Stimulated activated CD4-positive, alpha-beta T cell treated with anti-CD3 and anti-CD28 coated beads, Interleukin-15, amount 100 ng/mL, for 48 hours (primary cell): ENCODE measurements around the gene CORO6.
"Not testable (repeated sequence)": the region's sequence is repeated elsewhere in the genome, so short reads cannot be mapped to it uniquely, and the experiment has no call there.

Experiments used
- DNase-seq, 2 donors: peaks; one replicate each; pipeline ENCODE4 v3.0.0-alpha.2; 2020; ENCODE audit warnings: low read depth in 2 of 2

The CORO6 gene

DNA sequence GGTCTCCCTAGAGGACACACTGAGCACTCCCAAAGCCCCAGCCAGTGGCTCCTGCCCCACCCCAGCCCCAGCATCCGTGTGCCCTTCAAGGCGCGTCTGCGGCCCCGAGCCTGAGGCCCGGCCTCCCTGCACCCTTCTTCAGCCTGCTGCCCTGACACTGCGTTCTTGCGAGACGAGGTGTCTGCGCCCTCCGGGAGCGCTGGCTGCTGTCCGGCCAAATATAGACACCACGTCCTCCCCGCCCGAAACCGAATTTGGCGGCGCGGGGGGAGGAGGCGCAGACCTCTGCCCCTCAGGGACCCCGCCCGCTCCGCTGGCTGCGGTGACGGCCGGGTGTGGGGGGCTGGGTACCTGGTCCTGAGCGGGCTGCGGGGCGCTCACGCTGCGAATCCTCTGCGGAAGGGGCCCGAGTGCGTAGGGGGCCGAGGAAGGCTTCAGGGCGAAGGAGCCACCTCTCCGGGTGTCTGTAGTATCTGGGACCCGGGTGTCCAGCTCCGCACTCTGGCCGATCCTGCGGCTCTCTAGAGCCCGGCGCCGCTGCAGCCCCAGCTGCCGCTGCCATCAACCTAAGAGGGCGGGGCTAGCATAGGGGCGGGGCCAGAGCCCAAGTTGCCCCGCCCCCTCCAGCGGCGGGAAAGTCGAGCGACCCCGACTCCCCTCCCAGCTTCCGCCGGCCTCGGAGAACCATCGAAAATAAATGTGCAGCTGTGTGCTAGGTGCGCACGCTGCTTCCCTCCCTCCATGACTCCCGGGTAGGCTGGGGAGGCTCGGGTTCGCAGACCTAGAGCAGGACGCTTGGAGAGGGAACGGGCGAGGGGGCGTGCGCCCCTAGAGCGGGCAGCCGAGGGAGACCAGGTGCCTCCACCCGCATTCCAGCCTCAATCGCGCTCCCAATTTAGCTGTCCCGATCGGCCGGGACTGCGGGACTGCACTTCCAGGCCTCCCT lies at the start of gene CORO6:
Gene CORO6, minus strand, starts transcription at position 576 of the 946 bp plus-strand sequence. CDS start 1,491 bp downstream, outside the sequence.
- DNase-seq, result peak in 1 of 2 donors; percentile 22

DNA sequence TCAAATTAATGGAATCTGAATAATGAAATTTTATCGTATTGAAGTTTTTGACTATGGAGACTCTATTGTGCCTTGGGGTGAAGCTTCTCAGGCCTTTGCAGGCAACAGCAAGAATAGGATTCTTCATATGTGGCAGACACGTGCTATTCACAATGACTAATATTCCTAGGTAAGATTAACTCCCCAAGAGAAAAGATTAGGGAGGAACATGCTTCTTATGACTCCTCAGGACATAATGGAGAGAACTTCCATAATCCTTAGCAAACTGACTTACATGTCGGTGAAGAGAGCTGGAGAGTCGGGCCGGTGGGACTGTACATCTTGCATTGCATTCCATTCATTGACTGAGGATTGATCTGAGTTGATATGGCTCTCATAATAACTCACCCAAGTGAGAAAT lies 48.9 kb upstream of the CORO6 start:
- DNase-seq, result no peak

DNA sequence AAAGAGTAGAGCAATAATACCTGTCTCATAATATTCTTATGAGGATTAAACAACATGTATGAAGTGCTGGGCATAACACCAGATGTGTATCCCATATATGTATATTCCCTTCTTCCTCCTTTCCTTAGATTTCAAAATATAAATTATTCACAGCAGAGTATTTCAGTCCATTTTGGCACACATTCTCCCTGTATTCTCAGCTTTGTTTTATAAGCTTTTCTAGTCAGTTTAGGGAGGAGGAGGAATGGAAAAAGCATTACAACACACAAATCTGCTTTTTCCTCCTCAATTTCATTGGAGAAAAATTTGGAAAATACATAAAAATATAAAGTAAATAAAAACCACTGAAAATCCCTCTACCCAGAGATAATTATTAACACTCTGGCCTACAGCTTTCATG lies 46.6 kb upstream of the CORO6 start:
- no peak for DNase-seq

DNA sequence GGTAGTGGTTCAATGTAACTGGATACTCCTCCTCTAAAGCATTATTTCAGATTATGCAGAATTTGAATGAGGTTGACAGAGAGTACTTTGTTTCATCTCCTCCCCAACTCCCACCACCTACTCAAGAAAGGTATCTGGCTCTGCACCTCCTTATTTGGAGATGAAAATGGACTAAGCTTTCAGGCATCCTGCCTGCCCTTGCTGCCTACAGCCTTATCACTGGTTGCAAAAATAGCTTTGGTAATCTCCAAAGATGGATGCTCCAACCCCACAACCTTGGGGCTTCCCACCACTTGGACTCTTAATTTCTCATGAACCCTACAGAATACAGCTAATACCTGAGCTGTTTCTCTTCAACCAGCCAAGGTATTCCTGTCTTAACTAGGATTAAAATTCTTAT lies 45.3 kb upstream of the CORO6 start:
- DNase-seq, result no peak

DNA sequence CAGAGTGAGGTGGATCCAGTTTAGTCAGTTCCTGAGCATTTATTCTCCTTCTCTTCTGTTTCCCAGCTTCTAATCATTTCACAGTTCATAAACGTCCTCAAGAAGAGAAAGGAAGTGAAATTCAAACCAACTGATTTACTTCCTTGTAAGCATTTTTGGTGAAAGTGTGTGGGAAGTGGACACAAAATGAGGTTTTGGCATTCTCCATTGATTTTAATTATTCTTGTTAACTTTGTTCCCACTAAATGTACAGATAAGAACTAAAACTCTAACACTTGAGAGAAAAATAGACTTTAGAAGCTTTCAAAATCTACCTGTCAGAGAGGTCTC lies 42.7 kb upstream of the CORO6 start:
- no peak for DNase-seq

DNA sequence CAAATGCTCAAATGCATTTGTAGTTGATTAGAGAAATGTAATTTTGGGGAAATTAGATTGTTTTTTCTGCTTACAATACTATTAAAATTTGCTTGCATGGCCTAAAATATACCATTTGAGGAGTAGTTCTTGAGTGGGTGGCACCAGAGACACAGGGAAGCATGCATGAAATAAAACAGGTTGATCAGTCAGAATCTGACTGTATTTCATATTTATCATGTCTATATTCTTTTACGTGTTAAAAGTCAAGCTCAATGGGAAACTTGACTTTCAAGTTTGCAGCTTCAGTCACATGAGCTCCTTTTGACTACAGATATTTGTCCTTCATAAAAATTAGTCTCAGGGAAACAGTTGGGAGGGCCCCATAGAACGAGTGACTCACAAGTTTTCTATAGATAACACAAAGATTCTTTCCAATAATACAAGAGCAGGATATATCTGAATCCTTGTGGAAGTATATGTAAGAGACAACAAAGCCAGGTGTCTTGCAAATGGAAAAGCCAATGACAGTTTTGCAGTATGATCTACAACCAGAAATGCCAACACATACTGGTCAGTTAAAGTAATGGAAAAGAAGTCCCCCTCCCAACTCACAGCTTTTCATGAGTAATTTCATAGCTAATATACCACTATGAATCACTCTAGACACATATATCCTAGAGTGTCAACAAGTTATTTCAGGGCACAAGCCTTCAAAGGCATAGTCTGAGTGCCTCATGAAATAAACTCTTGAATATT lies 42.2 kb upstream of the CORO6 start:
- DNase-seq, result no peak

DNA sequence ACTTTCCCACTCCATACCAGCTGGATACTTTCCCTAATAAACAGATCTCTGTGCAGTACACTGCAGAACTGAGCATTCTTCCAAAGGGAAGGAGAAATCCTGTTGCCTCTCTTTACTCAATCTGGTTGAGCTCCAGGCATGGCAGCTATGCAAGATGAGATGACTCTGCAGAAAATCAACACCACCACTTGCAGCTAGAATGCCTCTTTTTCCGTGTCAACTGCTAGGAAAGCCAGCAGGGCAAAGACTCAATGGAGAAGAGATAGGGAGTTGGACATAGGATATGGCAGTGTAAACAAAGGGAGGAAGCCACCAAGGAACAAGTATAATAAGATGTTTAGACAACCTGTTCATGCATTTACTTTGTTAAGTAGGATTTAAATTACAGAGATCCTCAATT lies 40.4 kb upstream of the CORO6 start:
- no peak for DNase-seq

DNA sequence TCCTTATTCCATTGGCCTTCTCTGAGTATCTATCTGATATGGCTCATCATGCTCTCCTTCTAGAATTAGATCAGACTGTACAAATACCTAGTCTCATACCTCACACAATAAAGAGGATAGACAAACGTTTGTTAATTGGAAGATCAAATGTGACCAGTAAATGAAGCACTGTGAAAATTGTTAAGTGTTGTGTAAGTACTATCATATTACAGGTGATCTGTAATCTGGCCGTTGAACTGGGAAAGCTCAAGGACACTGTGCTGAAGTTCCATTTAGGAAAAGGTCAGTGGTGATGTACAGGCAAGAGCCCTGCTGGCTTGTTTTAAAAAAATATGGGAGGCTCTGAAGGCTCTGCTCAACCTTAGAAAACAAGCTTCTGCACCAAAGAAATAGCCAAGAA lies 38.5 kb upstream of the CORO6 start:
- DNase-seq, result no peak

DNA sequence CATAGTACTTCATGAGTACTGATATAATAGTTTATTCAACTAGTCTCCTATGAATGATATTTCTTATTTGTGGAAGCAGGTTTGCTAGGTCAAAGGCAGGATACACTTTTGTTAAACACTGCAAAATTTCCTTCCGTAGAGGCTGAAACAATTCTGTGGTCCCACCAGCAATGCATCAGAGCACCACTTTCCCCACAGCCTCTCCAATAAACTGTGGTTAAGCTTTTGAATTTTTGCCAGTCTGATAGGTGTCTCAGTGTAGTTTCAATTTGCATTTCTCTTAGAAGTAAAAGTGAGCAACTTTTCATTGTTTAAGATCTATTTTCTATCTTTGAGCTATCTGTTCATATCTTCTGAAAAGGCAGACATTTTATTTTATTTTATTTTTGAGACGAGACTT lies 36.4 kb upstream of the CORO6 start:
- no peak for DNase-seq

DNA sequence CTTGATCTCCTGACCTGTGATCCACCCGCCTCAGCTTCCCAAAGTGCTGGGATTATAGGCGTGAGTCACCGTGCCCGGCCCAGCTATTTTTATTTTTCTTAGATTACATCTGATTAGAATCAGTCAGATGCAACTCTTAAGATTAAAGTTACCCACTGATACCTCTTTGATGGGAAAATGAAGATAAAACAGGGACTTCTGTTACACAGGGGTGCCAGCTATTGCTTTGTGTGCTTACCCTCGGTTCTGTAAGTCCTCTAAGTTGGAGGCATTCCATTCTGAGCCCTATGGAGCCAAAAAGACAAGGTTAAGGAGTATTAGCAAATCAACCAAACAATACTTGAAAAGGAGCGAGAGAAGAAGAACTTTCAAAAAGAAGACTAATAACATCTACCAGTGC lies 32.6 kb upstream of the CORO6 start:
- DNase-seq, result no peak

DNA sequence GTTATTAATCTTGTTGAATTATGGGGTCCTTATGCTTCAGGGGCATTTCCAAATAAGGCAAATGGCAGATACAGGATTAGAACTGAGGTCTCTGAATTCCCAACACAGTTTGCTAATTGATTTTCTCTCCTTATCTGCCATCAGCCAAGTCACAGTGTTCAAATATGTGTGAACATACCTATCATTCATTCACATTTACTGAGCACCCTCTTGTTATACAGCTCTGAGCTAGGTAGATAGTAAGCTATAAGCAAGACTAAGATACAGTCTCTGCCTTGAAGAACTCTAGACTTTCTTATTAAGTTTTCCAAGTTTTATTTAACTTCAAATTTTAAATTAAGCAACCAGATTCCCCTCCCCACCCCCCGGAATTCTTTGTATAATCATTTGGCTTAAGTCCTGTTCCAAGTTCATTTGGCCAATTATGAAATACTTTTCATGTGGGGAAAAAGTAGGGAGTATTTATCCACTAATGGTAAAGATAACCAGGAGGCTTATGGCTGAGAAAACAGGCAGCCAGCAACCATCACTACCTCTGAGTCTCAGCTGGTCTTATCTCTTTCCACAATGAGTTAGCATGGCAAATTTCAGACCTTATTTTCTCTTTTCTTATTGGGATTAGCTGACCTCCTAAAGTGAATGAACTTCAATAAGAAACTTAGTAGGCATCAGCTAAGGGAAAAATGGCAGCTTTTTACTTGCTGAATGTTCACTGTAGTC lies 31.4 kb upstream of the CORO6 start:
- DNase-seq, result no peak

DNA sequence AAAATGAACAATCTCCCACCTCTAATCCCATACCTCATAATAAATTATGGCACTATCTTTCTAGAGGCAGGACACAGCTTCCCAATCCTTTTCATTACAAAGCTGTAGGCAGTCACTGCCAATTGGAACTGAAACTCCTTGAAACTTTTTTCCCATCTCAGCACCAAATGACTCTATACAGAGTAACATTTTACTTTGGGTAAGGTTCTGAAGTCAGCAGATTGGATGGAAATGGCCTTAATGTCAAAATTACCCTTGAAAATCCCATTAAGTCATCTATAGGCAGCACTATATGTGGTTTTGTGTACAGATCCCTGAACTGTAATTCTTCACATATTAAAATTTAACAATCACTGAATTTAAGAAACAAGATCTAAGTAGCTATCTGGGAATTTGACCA lies 30.3 kb upstream of the CORO6 start:
- DNase-seq, result no peak

DNA sequence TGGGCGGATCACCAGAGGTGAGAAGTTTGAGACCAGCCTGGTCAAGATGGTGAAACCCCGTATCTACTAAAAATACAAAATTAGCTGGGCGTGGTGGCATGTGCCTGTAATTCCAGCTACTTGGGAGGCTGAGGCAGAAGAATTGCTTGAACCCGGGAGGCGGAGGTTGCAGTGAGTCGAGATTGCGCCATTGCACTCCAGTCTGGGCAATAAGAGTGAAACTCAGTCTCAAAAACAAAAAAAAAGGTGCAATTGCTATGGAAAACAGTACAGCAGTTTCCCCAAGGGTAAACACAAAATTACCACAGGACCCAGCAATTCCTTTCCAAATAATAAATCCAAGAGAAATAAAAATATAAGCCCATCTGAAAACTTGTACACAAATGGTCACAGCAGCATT lies 29.2 kb upstream of the CORO6 start:
- DNase-seq, result not testable (repeated sequence)

DNA sequence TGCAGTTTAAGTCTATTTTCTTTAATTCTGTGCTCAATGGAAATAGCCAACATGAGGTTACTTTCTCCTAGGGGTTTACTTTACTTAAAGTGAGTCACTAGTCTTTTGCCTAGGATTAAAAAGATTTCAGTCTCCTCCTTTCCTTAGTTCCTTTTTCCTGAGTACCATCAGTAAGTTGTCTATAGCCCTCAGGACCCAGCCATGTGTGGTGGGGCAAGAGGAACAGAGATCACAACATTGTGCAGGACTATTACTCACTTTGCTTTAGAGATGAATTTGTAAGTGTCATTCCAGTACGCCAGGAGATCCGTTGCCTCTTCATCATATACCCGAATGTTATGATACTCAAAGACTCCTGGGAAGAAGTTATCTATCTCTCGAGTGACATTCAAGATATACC lies 27.7 kb upstream of the CORO6 start:
- DNase-seq, result no peak

DNA sequence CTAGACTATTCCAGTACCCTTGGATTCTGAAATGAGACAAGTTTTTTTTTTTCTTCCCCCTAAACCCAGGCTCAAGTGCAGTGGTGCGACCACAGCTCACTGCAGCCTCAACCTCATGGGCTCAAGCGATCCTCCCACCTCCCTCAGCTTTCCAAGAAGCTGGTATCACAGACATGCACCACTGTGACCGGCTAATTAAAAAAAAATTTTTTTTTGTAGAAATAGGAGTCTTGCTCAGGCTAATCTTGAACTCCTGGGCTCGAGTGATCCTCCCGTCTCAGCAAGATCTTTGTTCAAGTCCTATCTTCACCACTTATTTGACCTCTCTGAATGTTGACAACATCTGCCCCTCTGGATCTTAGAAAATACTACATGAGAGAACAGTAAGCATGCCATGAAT lies 26.6 kb upstream of the CORO6 start:
- no peak for DNase-seq

DNA sequence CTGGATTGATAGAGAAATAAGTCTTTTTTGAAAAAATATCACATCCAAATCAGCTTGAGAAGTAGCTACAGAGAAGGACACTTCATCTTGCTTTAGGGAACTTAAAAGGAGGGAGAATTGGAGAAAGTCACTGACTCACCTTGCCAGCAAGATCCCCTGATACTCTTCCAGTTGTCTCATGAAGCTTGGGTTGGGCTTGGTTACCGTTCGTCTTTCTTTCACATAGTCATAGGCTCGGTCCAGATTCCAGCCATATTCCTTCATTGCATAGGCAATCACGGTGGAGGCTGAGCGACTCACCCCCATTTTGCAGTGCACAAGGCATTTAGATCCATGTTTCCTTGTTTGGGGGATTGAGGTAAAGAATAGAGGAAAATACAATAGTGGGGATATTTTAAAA lies 25.3 kb upstream of the CORO6 start:
- DNase-seq, result no peak

DNA sequence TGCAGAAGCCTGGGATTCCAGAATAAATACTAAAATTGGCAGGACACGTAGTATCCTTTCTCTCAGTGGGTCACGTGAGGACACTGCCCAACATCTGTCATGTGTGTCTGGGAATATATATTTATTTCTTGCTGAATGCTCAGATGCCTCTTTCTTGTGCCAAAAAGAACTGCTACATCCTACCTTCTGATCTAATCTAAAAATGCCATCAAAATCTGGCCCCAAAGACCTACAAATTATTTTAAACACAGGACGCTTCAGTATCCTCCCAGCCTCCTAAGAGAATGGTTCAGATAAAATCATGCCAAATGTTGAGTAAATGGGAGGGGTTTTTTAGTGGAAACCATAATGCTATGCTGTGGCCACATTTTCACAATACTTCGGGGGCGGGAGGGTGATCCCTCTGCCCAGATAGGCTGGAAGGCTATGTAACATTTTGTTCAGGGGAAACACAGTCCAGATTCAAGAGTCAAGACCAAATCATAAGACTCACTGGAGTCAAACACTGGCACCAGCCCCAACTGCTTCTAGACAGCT lies 22.9 kb upstream of the CORO6 start:
- no peak for DNase-seq

DNA sequence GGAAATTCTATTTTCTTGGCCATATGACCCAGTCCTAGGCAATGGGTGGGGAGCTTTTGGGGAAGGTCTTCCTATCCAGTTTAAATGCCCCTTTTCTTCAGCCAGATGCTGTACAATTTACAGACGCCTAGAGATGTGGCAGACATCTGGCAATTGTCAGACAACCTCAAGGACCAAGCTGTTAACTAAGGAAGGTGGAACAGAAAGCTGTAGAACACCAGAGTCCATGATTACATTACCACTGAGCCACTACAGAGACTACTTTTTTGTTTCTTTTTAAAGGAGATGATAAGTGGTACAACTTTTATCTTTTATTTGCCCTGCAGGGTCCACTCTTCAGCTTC lies 21.1 kb upstream of the CORO6 start:
- no peak for DNase-seq

DNA sequence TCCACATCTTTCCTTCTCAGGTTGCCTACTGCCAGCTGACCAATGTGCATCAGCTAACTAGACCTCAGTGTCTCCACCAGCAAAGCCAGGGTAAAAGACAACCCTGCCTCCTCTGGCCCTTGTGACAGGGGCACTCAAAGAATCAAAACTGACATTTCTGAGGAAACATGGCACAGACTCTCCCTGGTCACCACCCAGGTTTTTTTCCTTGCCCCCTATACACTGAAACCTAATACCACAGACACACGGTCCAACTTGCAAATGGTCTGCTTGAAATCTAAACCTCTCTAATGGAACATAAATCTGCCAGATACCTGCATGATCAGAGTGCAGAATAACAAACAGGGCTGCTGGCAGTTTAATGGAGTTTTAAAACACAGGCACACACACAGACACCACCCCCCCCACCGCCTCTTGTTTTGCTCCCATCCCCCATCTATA lies 19.5 kb upstream of the CORO6 start:
- no peak for DNase-seq

DNA sequence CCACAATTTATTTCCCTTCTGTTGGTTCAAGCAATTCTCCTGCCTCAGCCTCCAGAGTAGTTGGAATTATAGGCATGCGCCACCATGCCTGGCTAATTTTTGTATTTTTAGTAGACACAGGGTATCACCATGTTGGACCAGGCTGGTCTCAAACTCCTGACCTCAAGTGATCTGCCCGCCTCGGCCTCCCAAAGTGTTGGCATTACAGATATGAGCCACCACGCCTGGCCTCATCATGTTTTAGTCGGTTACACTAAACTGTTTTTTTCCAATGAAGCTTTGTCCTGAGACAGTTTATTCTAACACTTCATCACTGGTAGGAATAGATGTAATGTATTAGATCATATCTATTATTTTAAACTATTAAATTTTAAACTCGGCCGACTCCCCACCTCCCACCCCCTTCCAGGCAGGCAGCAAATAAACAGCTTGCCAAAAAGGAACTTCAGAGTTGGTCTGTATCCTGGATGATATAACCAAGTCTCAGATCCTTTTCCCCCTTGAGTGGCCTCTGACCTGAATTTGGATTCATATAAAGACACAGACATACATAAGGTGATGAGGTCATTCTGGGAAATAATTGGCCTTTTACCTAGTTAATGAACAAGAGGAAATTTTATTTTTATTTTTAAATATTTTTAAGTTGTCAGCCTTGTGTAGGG lies 18.4 kb upstream of the CORO6 start:
- DNase-seq, result no peak

DNA sequence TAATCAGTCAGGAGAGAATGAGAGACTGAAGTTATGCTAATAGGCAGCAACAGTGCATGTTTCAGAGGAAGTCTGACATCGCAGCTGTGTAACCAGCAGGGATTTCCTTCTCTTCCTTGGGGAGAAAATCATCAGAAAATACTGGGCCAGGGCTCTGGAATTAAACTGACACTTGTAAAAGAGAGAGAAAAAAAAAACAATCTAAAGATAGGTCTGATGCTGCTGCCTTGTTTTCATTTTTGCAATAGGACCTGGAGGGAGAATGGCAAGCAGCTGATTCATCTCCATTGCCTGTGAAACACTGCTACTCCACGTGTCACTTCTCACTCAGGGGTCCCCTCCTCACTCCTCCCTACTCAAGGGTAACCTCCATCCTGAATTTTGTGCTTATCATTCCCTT lies 17.7 kb upstream of the CORO6 start:
- DNase-seq, result no peak

DNA sequence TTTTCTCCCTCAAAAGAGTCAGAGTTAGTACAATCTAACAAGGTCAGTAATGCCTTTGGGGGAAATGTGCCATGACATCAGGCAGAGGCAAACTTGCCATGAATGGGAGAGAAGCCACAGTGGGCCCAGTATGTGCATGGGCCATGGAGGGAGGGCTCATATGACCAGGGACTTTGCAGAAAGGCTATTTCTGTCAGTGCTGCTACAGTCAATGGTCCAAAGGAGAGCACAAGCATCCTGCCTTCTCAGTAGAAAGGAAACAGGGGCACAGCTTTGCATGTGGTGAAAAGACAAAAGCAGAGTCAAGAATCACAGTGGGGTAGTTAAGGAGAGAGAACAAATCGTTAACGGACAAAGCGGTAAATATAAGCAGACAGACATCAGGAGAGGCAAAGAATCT lies 11.2 kb upstream of the CORO6 start:
- DNase-seq, result no peak
